GM18517 (cell line): ENCODE measurements around the gene GCDH.
"Not testable (repeated sequence)": the region's sequence is repeated elsewhere in the genome, so short reads cannot be mapped to it uniquely, and the experiment has no call there.

Experiments used
- ATAC-seq: cut with Tn5 transposase; IDR thresholded peaks from one replicate; pipeline ENCODE4 v1.9.1; 2021; ENCODE audit warnings: mild to moderate bottlenecking, moderate library complexity; ENCODE audit not compliant: unreplicated experiment

Gene GCDH

GRCh38 chr19:12899891-12900518 lies 9.0 kb downstream of the GCDH start:
- peak; percentile 60 for ATAC-seq

GRCh38 chr19:12907166-12907565 lies 16.2 kb downstream of the GCDH start:
- ATAC-seq: no peak

GRCh38 chr19:12912571-12912970 lies 21.6 kb downstream of the GCDH start:
- no peak for ATAC-seq

- ATAC-seq: no peak
Observed at GRCh38 chr19:12913011-12913561, 22.1 kb downstream of the GCDH start.

- ATAC-seq: no peak
Observed at GRCh38 chr19:12913851-12914690, 23.1 kb downstream of the GCDH start.

- not testable (repeated sequence) for ATAC-seq
Observed at GRCh38 chr19:12915860-12916259, 24.9 kb downstream of the GCDH start.

GRCh38 chr19:12918253-12918652 lies 27.3 kb downstream of the GCDH start:
- no peak for ATAC-seq

GRCh38 chr19:12921047-12921446 lies 30.1 kb downstream of the GCDH start:
- ATAC-seq: no peak

- ATAC-seq: no peak
Observed at GRCh38 chr19:12922959-12923358, 32.0 kb downstream of the GCDH start.

- no peak for ATAC-seq
Observed at GRCh38 chr19:12924621-12925310, 33.8 kb downstream of the GCDH start.

- no peak for ATAC-seq
Observed at GRCh38 chr19:12930002-12930645, 39.2 kb downstream of the GCDH start.

- no peak for ATAC-seq
Observed at GRCh38 chr19:12932392-12933286, 41.7 kb downstream of the GCDH start.

GRCh38 chr19:12933287-12934072 lies 42.5 kb downstream of the GCDH start, which contains the start of gene FARSA:
TSS of gene FARSA (minus strand) at chr19:12933711. CDS start at chr19:12933696, 15 bp downstream.
- ATAC-seq: peak; percentile 46

- no peak for ATAC-seq
Observed at GRCh38 chr19:12935071-12935470, 44.1 kb downstream of the GCDH start.

GRCh38 chr19:12936582-12936981 lies 45.6 kb downstream of the GCDH start:
- ATAC-seq: no peak

GRCh38 chr19:12937093-12937926 lies 46.4 kb downstream of the GCDH start:
- no peak for ATAC-seq

GRCh38 chr19:12937927-12938778 lies 47.2 kb downstream of the GCDH start, which contains the start of gene CALR:
TSS of gene CALR (plus strand) at chr19:12938609. CDS start at chr19:12938680, 71 bp downstream.
- peak; percentile 80 for ATAC-seq
